CD14-positive monocyte (primary cell): ENCODE measurements around the gene NRK. TPM values are rescaled to one million over a fixed set of nuclear protein-coding genes. Genes with fewer than 3 reads are reported as not detected.
"Not testable (repeated sequence)": the region's sequence is repeated elsewhere in the genome, so short reads cannot be mapped to it uniquely, and the experiment has no call there.

Source experiments
- DNase-seq, 3 donors: peaks; one replicate each; pipeline ENCODE4 v3.0.0-alpha.2; 2011 to 2022
- H2AFZ ChIP-seq: 2 replicates; pipeline ENCODE4 v1.6.0; 2012; ENCODE audit warnings: mild to moderate bottlenecking, low read depth, low read length, inconsistent platforms; ENCODE audit not compliant: insufficient read depth, poor library complexity, severe bottlenecking
- H3K27ac ChIP-seq, 2 donors: 1 replicate in 1 of 2; 2 replicates in 1 of 2; pipeline ENCODE4 v1.5.1; 2012 to 2013; ENCODE audit warnings: low read length in 2 of 2, control low read depth in 1 of 2, inconsistent platforms in 1 of 2, low read depth in 1 of 2, mild to moderate bottlenecking in 1 of 2
- H3K27me3 ChIP-seq, 2 donors: one replicate each; pipeline versions ENCODE4 v1.6.0 to v1.6.1; 2011 to 2013; ENCODE audit warnings: low read length in 2 of 2; ENCODE audit not compliant: control insufficient read depth in 2 of 2, insufficient read depth in 2 of 2
- H3K36me3 ChIP-seq, 2 donors: replicated peaks in 1 of 2; 1 replicate in 1 of 2; 2 replicates in 1 of 2; pipeline versions ENCODE4 v1.5.1 to v1.6.1; 2012 to 2013; ENCODE audit warnings: low read length in 2 of 2, control low read depth in 1 of 2, inconsistent platforms in 1 of 2, mild to moderate bottlenecking in 1 of 2; ENCODE audit not compliant: insufficient read depth in 2 of 2, control insufficient read depth in 1 of 2
- H3K4me1 ChIP-seq, 2 donors: 1 replicate in 1 of 2; 2 replicates in 1 of 2; pipeline versions ENCODE4 v1.5.1 to v1.6.1; 2012 to 2013; ENCODE audit warnings: low read length in 2 of 2, control low read depth in 1 of 2, inconsistent platforms in 1 of 2, mild to moderate bottlenecking in 1 of 2, moderate library complexity in 1 of 2; ENCODE audit not compliant: insufficient read depth in 2 of 2, control insufficient read depth in 1 of 2
- H3K4me2 ChIP-seq: replicated peaks from 2 replicates; pipeline ENCODE3; 2012; ENCODE audit warnings: low read length, moderate library complexity, mild to moderate bottlenecking; ENCODE audit not compliant: poor library complexity, severe bottlenecking; ENCODE audit errors: extremely low read depth
- H3K4me3 ChIP-seq, 3 experiments: fragments of 200-600 bp in 1 of 3; sonication (generic) in 1 of 3; replicated peaks in 1 of 3; 1 replicate in 2 of 3; 2 replicates in 1 of 3; pipeline ENCODE4 v1.5.1; 2011 to 2013; ENCODE audit warnings: low read length in 3 of 3, mild to moderate bottlenecking in 3 of 3, control low read depth in 2 of 3, low read depth in 2 of 3, inconsistent platforms in 1 of 3, moderate library complexity in 1 of 3
- H3K79me2 ChIP-seq: 2 replicates; pipeline ENCODE4 v1.6.0; 2012; ENCODE audit warnings: mild to moderate bottlenecking, control low read depth, inconsistent platforms, low read length, moderate library complexity; ENCODE audit not compliant: insufficient read depth
- H3K9ac ChIP-seq: 2 replicates; pipeline ENCODE4 v1.6.0; 2017; ENCODE audit warnings: low read length, mild to moderate bottlenecking; ENCODE audit not compliant: insufficient read depth, poor library complexity, severe bottlenecking
- H3K9me3 ChIP-seq, 2 donors: replicated peaks in 1 of 2; 1 replicate in 1 of 2; 2 replicates in 1 of 2; pipeline versions ENCODE4 v1.5.1 to v1.6.1; 2012 to 2013; ENCODE audit warnings: low read length in 2 of 2, control low read depth in 1 of 2; ENCODE audit not compliant: control insufficient read depth in 1 of 2, insufficient read depth in 1 of 2
- H4K20me1 ChIP-seq: 2 replicates; pipeline ENCODE4 v1.6.0; 2012; ENCODE audit warnings: mild to moderate bottlenecking, low read length, control low read depth, moderate library complexity; ENCODE audit not compliant: insufficient read depth
- H3K27ac Mint-ChIP-seq, 7 donors: one replicate each; pipeline ENCODE4 v1.8.0; 2020; ENCODE audit warnings: mild to moderate bottlenecking in 7 of 7, mixed read lengths in 7 of 7, moderate library complexity in 6 of 7, inconsistent platforms in 2 of 7
- H3K27me3 Mint-ChIP-seq, 3 donors: one replicate each; pipeline ENCODE4 v1.8.0; 2021 to 2022; ENCODE audit warnings: low read depth in 3 of 3, mild to moderate bottlenecking in 3 of 3, mixed read lengths in 3 of 3, moderate library complexity in 3 of 3, inconsistent platforms in 1 of 3
- H3K36me3 Mint-ChIP-seq, 2 donors: one replicate each; pipeline ENCODE4 v1.8.0; 2020; ENCODE audit warnings: mixed read lengths in 2 of 2, inconsistent platforms in 1 of 2, mild to moderate bottlenecking in 1 of 2
- H3K4me1 Mint-ChIP-seq: one replicate; pipeline ENCODE4 v1.8.0; 2020; ENCODE audit warnings: mild to moderate bottlenecking, mixed read lengths
- H3K4me3 Mint-ChIP-seq, 2 donors: one replicate each; pipeline ENCODE4 v1.8.0; 2020; ENCODE audit warnings: mild to moderate bottlenecking in 2 of 2, mixed read lengths in 2 of 2, moderate library complexity in 1 of 2
- H3K9me3 Mint-ChIP-seq, 7 donors: one replicate each; pipeline ENCODE4 v1.8.0; 2020 to 2022; ENCODE audit warnings: mixed read lengths in 7 of 7, mild to moderate bottlenecking in 6 of 7, moderate library complexity in 6 of 7, inconsistent platforms in 2 of 7
- WGBS: methylation state at CpG from one replicate; pipeline ENCODE4 v1.1.5; 2013; ENCODE audit warnings: missing lambda C conversion rate; ENCODE audit not compliant: insufficient coverage; 5-methylcytosine and 5-hydroxymethylcytosine counted together
- intact Hi-C, 2 donors: fragments of 100-400 bp; cut with micrococcal nuclease; formaldehyde crosslinking; loops; one replicate each; pipeline versions ENCODE4 v1.15.0 to v1.15.1; 2023
- polyA plus RNA-seq, 3 donors: library from polyadenylated mRNA; depleted of rRNA in 1 of 3; unstranded in 2 of 3; stranded (reverse) in 1 of 3; fragments of 300-500 nt in 2 of 3; fragments of >200 nt in 1 of 3; fragmentation: Illumina TruSeq in 2 of 3; gene quantifications; 1 replicate in 2 of 3; 2 replicates in 1 of 3; pipeline ENCODE4 v1.2.3, GENCODE V29; 2012 to 2021
- TF ChIP-seq, protein P1 (sequence below): fragments of 200-600 bp; IDR thresholded peaks from one replicate; pipeline ENCODE4 v1.8.0; 2022; ENCODE audit warnings: antibody characterized with exemption, mild to moderate bottlenecking

NRK gene
- polyA plus RNA-seq, 3 donors: not detected

DNA sequence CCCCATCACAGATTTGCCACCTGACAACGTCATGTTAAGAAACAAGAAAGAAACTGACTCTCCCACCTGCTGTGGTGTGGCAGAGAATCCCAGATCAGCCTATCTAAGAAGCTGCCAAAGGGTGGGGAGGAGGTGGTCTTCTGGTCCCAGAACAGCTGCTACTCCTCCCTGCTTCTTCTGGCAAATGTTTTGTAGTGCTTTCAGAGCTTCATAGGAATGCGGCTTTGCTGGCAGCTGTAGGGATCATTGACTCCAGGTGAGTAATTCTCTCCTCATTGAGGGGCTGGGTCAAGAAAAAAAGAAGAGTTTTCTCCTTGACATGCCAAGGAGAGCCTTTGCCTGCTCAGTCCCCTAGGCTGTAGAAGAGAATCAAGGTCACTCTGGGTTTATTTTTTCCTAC is 23.3 kb downstream of the NRK start:
- no peak overlapping the region for H2AFZ ChIP-seq
- H4K20me1 ChIP-seq: no peaks in the 10 kb centered on the region
- no peak overlapping the region for H3K4me3 ChIP-seq
- no peak for DNase-seq
- H3K27ac Mint-ChIP-seq: no peak overlapping the region
- no peaks in the 10 kb centered on the region for H3K4me1 ChIP-seq
- H3K9me3 Mint-ChIP-seq: peaks cover 0 to 5% (median 0%) of the 10 kb centered on the region in 7 donors
- H3K27me3 ChIP-seq: peaks cover 0 to 2% of the 10 kb centered on the region in 2 donors
- intact Hi-C loops: no loop called here
- H3K9ac ChIP-seq: no peak overlapping the region
- H3K27me3 Mint-ChIP-seq: no peaks in the 10 kb centered on the region
- H3K9me3 ChIP-seq: no peaks in the 10 kb centered on the region
- WGBS: no CpG with 5 or more reads among the region's 2 CpGs
- TF ChIP-seq, protein P1, sequence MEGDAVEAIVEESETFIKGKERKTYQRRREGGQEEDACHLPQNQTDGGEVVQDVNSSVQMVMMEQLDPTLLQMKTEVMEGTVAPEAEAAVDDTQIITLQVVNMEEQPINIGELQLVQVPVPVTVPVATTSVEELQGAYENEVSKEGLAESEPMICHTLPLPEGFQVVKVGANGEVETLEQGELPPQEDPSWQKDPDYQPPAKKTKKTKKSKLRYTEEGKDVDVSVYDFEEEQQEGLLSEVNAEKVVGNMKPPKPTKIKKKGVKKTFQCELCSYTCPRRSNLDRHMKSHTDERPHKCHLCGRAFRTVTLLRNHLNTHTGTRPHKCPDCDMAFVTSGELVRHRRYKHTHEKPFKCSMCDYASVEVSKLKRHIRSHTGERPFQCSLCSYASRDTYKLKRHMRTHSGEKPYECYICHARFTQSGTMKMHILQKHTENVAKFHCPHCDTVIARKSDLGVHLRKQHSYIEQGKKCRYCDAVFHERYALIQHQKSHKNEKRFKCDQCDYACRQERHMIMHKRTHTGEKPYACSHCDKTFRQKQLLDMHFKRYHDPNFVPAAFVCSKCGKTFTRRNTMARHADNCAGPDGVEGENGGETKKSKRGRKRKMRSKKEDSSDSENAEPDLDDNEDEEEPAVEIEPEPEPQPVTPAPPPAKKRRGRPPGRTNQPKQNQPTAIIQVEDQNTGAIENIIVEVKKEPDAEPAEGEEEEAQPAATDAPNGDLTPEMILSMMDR: no peak
- H3K4me1 Mint-ChIP-seq: no peaks in the 10 kb centered on the region
- no peak overlapping the region for H3K27ac ChIP-seq
- no peak overlapping the region for H3K4me2 ChIP-seq
- no peak overlapping the region for H3K4me3 Mint-ChIP-seq
- H3K36me3 Mint-ChIP-seq: no peaks in the 10 kb centered on the region
- H3K79me2 ChIP-seq: no peaks in the 10 kb centered on the region
- no peaks in the 10 kb centered on the region for H3K36me3 ChIP-seq

DNA sequence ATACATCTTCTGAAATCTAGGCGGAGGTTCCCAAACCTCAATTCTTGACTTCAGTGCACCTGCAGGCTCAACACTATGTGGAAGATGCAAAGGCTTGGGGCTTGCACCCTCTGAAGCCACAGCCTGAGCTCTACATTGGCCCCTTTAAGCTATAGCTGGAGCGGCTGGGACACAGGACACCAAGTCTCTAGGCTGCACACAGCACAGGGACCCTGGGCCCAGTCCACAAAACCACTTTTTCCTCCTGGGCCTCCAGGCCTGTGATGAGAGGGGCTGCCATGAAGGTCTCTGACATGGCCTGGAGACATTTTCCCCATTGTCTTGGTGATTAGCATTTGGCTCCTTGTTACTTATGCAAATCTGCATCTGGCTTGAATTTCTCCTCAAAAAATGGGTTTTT is 27.8 kb downstream of the NRK start:
- H3K9me3 Mint-ChIP-seq, H3K27me3 Mint-ChIP-seq, DNase-seq, H3K27me3 ChIP-seq, H3K9me3 ChIP-seq, H2AFZ ChIP-seq, H3K36me3 Mint-ChIP-seq, intact Hi-C loops, H3K4me1 Mint-ChIP-seq, H3K9ac ChIP-seq, H3K4me3 ChIP-seq, H3K27ac Mint-ChIP-seq, H3K4me2 ChIP-seq, H4K20me1 ChIP-seq, H3K4me3 Mint-ChIP-seq, H3K27ac ChIP-seq, H3K36me3 ChIP-seq, H3K4me1 ChIP-seq, H3K79me2 ChIP-seq: not testable (repeated sequence)
- no CpG with 5 or more reads among the region's 2 CpGs for WGBS
